Peyer's patch (tissue), 4 donors: ENCODE data around the gene ZCWPW2. TPM values are rescaled to one million over a fixed set of nuclear protein-coding genes. Genes with fewer than 3 reads are reported as not detected.

Experiments
- DNase-seq, 3 donors: peaks; one replicate each; pipeline ENCODE4 v3.0.0-alpha.2; 2017 to 2019
- H3K27ac ChIP-seq, 4 donors: fragments of 200-600 bp; sonication (generic); one replicate each; pipeline ENCODE4 v1.5.1; 2016 to 2019
- H3K27me3 ChIP-seq, 2 donors: fragments of 200-600 bp; sonication (generic); one replicate each; pipeline ENCODE4 v1.5.1; 2019
- H3K36me3 ChIP-seq, 3 donors: fragments of 200-600 bp; sonication (generic); one replicate each; pipeline ENCODE4 v1.5.1; 2016 to 2019
- H3K4me1 ChIP-seq, 4 donors: fragments of 200-600 bp; sonication (generic); one replicate each; pipeline ENCODE4 v1.5.1; 2016 to 2019
- H3K4me3 ChIP-seq, 4 donors: fragments of 200-600 bp; sonication (generic); 1 replicate in 3 of 4; 2 replicates in 1 of 4; pipeline ENCODE4 v1.5.1; 2016 to 2019; ENCODE audit warnings: mild to moderate bottlenecking in 1 of 4
- H3K9me3 ChIP-seq, 4 donors: fragments of 200-600 bp; sonication (generic); one replicate each; pipeline ENCODE4 v1.5.1; 2016 to 2019; ENCODE audit warnings: mild to moderate bottlenecking in 1 of 4
- POLR2A ChIP-seq, 2 donors: fragments of 450-650 bp; IDR thresholded peaks; one replicate each; pipeline ENCODE4 v1.5.1; 2017; ENCODE audit warnings: antibody characterized with exemption in 2 of 2, mild to moderate bottlenecking in 2 of 2, moderate library complexity in 2 of 2
- total RNA-seq, 4 donors: library from RNA; depleted of rRNA; stranded (reverse); fragments of >200 nt; gene quantifications; one replicate each; pipeline ENCODE4 v1.1.0, GENCODE V29; 2016
- TF ChIP-seq, protein P1 (sequence below), 6 experiments: fragments of 450-650 bp in 4 of 6; fragments of 200-600 bp in 2 of 6; sonication (generic) in 1 of 6; IDR thresholded peaks; one replicate each; pipeline ENCODE4 v1.5.1; 2017 to 2019; ENCODE audit warnings: antibody characterized with exemption in 6 of 6, mild to moderate bottlenecking in 3 of 6, moderate library complexity in 1 of 6

ZCWPW2 gene
- total RNA-seq, 4 donors from 2014 or later: not detected

DNA sequence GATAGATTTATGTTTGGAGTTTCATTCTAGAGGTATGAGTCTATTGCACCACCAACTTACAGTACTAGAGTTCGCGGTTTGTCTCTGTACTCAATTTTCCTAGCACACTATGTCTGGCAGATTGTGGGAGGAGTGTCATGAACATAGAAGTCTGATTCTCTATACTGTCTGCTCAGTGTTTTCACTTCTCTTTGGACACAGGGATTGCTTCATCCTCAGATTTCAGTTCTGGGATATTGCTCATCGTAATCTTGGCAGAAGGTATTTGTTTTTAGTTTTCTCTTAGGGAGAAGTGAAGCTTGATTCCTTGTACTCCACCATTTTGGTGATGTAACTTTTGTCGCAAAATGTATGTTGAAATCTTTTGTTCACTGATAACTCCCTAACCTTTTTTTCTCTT, 27.9 kb downstream of the ZCWPW2 start:
- no peak overlapping the region for H3K27ac ChIP-seq
- no peaks in the 10 kb centered on the region for H3K9me3 ChIP-seq
- H3K4me1 ChIP-seq: no peaks in the 10 kb centered on the region
- DNase-seq: no peak
- H3K36me3 ChIP-seq: no peaks in the 10 kb centered on the region
- no peak overlapping the region for H3K4me3 ChIP-seq
- TF ChIP-seq POLR2A (IDR thresholded peaks at IDR 0.05): no peak
- H3K27me3 ChIP-seq: no peaks in the 10 kb centered on the region

DNA sequence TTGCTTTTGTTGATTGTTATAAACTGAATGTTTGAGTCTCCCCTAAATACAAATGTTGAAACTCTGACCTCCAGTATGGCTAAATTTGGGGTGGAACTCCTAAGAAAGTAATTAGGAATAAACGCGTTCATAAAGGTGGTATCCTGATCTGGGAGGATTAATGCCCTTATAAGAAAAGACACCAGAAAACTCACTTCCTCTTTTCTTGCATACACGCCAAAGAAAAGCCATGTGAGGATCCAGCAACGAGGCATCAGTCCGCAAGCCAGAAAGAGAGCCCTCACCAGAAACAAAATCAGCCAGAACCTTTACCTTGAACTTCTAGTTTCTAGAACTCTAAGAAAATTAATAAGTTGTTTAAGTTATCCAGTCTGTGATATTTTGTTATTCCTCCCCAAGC, 37.5 kb downstream of the ZCWPW2 start:
- Histone ChIP-seq H3K4me1 (no peaks in the 10 kb centered on the region), H3K27ac (no peak overlapping the region), H3K36me3 (no peaks in the 10 kb centered on the region), H3K9me3 (peaks cover 0 to 2% (median 0%) of the 10 kb centered on the region in 4 donors), H3K27me3 (no peaks in the 10 kb centered on the region), H3K4me3 (no peak overlapping the region)
- no peak for TF ChIP-seq POLR2A (IDR thresholded peaks at IDR 0.05)
- TF ChIP-seq, protein P1, sequence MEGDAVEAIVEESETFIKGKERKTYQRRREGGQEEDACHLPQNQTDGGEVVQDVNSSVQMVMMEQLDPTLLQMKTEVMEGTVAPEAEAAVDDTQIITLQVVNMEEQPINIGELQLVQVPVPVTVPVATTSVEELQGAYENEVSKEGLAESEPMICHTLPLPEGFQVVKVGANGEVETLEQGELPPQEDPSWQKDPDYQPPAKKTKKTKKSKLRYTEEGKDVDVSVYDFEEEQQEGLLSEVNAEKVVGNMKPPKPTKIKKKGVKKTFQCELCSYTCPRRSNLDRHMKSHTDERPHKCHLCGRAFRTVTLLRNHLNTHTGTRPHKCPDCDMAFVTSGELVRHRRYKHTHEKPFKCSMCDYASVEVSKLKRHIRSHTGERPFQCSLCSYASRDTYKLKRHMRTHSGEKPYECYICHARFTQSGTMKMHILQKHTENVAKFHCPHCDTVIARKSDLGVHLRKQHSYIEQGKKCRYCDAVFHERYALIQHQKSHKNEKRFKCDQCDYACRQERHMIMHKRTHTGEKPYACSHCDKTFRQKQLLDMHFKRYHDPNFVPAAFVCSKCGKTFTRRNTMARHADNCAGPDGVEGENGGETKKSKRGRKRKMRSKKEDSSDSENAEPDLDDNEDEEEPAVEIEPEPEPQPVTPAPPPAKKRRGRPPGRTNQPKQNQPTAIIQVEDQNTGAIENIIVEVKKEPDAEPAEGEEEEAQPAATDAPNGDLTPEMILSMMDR (IDR thresholded peaks at IDR 0.05): no peak
- DNase-seq: no peak

DNA sequence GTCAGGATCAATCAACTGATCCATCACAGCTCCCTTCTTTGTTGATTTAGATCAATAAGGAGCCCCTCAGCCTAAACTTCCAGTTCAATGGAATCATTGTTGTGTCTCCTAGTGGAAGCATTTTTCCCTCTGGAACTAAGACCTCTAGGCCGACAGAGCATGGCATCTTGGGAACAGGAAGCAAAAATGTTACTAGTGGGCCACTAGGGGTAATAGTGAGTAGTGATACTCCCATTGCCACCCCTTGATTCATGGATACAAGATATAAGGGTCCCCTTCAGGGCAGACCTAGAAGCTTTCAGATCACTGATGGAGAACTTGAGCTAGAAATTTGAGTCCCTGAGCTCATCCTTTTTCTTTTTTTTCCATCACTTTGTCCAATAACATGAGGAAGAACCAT, 40.5 kb downstream of the ZCWPW2 start:
- no peak for TF ChIP-seq POLR2A (IDR thresholded peaks at IDR 0.05)
- TF ChIP-seq, protein P1 (IDR thresholded peaks at IDR 0.05): no peak

DNA sequence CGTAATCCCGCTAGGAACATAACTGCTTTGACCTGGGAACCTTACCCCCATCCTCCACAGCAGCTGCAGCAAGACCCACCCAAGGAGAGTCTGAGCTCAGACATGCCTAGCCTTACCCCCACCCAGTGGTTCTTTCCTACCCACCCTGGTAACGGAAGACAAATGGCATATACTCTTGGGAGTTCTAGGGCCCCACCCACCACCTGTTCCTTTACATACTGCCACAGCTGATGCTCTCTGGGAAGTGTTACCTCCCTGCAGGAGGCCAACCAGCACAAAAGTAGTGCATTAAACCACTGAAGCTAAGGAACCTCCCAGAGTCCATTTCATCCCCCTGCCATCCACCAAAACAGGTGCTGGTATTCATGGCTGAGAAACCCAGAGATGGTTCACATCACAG, 50.7 kb downstream of the ZCWPW2 start:
- H3K27me3 ChIP-seq: no peaks in the 10 kb centered on the region
- no peak overlapping the region for H3K27ac ChIP-seq
- no peak overlapping the region for H3K4me3 ChIP-seq
- H3K36me3 ChIP-seq: no peaks in the 10 kb centered on the region
- TF ChIP-seq, protein P1 (IDR thresholded peaks at IDR 0.05): no peak
- no peak for TF ChIP-seq POLR2A (IDR thresholded peaks at IDR 0.05)
- no peak for DNase-seq
- no peaks in the 10 kb centered on the region for H3K4me1 ChIP-seq
- peaks cover 0 to 7% (median 1%) of the 10 kb centered on the region in 4 donors for H3K9me3 ChIP-seq

More for the DNA sequence above, 40.5 kb downstream of the ZCWPW2 start:
- no peaks in the 10 kb centered on the region for H3K4me1 ChIP-seq
- no peak overlapping the region for H3K4me3 ChIP-seq
- DNase-seq: no peak
- peaks cover 0 to 2% (median 0%) of the 10 kb centered on the region in 4 donors for H3K9me3 ChIP-seq
- no peaks in the 10 kb centered on the region for H3K36me3 ChIP-seq
- no peak overlapping the region for H3K27ac ChIP-seq
- H3K27me3 ChIP-seq: no peaks in the 10 kb centered on the region

DNA sequence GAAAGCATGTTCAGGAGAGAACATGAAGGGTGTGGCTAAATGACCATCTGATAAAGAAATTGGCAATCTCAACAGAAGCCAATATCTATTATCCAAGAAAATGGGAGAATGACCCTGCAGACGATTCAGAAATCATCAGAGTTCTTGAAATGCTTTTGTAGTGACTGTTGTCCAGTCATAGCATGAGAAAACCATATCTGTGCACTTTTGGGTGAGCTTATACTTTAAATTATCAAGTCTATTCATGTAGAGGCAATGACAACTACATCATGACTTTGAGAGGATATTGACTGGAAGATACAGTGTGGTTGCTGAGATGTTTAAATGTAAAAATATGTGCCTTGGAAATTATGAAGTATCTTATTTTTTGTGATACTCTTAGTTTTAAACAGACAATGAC, 57.7 kb downstream of the ZCWPW2 start:
- peaks cover 0 to 3% (median 0%) of the 10 kb centered on the region in 4 donors for H3K9me3 ChIP-seq
- no peak overlapping the region for H3K27ac ChIP-seq
- TF ChIP-seq POLR2A (IDR thresholded peaks at IDR 0.05): no peak
- TF ChIP-seq, protein P1 (IDR thresholded peaks at IDR 0.05): no peak
- no peak for DNase-seq
- no peaks in the 10 kb centered on the region for H3K27me3 ChIP-seq
- no peak overlapping the region for H3K4me3 ChIP-seq
- H3K36me3 ChIP-seq: no peaks in the 10 kb centered on the region
- H3K4me1 ChIP-seq: no peaks in the 10 kb centered on the region

DNA sequence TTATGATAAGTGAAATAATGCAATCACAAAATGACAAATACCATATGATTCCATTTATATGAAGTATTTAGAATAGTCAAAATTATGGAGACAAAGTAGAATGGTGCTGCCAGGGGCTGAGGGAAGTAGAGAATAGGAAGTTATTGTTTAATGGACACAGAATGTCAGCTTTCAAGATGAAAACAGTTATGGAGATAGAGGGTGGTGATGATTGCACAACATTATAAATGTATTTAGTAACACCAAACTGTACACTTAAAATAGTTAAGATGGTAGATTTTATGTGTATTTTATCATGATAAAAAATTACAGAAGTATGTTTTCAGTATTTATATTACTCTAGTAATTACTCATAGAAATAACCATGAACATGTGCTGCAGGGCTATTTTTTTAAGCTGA, 100.9 kb downstream of the ZCWPW2 start:
- no peak for TF ChIP-seq POLR2A (IDR thresholded peaks at IDR 0.05)
- TF ChIP-seq, protein P1 (IDR thresholded peaks at IDR 0.05): no peak
- H3K27me3 ChIP-seq: no peaks in the 10 kb centered on the region
- no peaks in the 10 kb centered on the region for H3K9me3 ChIP-seq
- no peaks in the 10 kb centered on the region for H3K36me3 ChIP-seq
- no peak overlapping the region for H3K27ac ChIP-seq
- no peaks in the 10 kb centered on the region for H3K4me1 ChIP-seq
- no peak for DNase-seq
- no peak overlapping the region for H3K4me3 ChIP-seq
